ENCODE results near the gene C1QL2. TPM values are rescaled to one million over a fixed set of nuclear protein-coding genes. Genes with fewer than 3 reads are reported as not detected.

The C1QL2 gene
- total RNA-seq, 1 experiment from 2014 or later, result not detected

DNA sequence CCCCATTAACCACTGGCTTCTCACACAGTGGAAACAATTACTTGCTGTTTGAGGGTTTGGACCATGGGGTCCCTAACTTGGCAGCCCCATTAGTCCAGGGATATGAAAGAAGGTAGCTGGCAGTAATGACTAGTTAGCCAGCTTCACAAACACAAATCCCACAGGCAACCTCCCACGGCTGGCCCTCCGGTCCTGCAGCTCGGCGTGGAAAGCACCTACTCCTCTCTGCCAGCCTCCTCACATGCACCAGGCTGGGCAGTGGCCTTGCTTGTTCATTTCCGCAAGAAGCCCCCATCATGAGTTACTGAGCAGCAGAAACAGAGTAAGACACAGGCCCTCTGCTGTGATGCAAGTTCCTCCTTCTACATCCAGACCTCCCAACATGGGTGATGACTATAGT, 13.7 kb downstream of the C1QL2 start:
- no peak overlapping the region for H3K4me2 ChIP-seq (ENCODE audit: low read depth, low read length, poor library complexity, severe bottlenecking)

DNA sequence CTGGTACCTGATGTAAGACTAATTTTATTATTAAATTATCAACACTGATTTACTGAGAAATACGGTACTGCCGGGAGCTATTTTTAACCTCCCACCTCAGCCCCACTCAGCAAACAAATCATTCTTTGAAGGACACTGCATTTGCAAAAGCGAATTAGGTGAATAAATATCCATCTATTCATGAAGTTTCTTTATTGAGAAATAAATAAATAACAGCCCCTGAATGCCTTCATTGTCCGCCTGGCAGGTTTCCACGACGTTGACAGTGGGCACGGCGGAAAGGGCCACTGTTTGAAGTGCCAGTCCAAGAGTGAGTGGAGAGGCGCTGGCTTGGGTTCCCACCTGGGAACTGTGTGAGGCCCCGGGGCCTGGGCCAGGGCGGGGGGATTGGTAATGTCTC, 15.7 kb downstream of the C1QL2 start:
- no peak overlapping the region for H3K9ac ChIP-seq (ENCODE audit: low read length)
- H3K79me2 ChIP-seq (ENCODE audit: low read length), result no peaks in the 10 kb centered on the region
- H3K4me3 ChIP-seq (ENCODE audit: low read length), result no peak overlapping the region
- no peak overlapping the region for H2AFZ ChIP-seq (ENCODE audit: low read length)
- H4K20me1 ChIP-seq (ENCODE audit: insufficient read depth, low read depth, low read length), result no peaks in the 10 kb centered on the region
- H3K27me3 ChIP-seq (ENCODE audit: low read length), result no peaks in the 10 kb centered on the region
- H3K9me2 ChIP-seq (replicated peaks; ENCODE audit: insufficient read depth, low read length), result no peaks in the 10 kb centered on the region
- H3K4me2 ChIP-seq (ENCODE audit: low read depth, low read length, poor library complexity, severe bottlenecking), result no peak overlapping the region
- DNase-seq, result no peak
- no peak overlapping the region for H3K27ac ChIP-seq (ENCODE audit: low read length)
- no peaks in the 10 kb centered on the region for H3K36me3 ChIP-seq (ENCODE audit: insufficient read depth, low read length)
- no peaks in the 10 kb centered on the region for H3K4me1 ChIP-seq (ENCODE audit: low read length)
- H3K9me3 ChIP-seq (ENCODE audit: low read length), result no peaks in the 10 kb centered on the region

More for the DNA sequence above, 13.7 kb downstream of the C1QL2 start:
- Histone ChIP-seq H4K20me1 (ENCODE audit: insufficient read depth, low read depth, low read length) (no peaks in the 10 kb centered on the region), H2AFZ (ENCODE audit: low read length) (no peak overlapping the region), H3K9me3 (ENCODE audit: low read length) (no peaks in the 10 kb centered on the region), H3K36me3 (ENCODE audit: insufficient read depth, low read length) (no peaks in the 10 kb centered on the region), H3K27me3 (ENCODE audit: low read length) (no peaks in the 10 kb centered on the region), H3K4me1 (ENCODE audit: low read length) (no peaks in the 10 kb centered on the region), H3K9me2 (replicated peaks; ENCODE audit: insufficient read depth, low read length) (no peaks in the 10 kb centered on the region), H3K79me2 (ENCODE audit: low read length) (no peaks in the 10 kb centered on the region), H3K27ac (ENCODE audit: low read length) (no peak overlapping the region), H3K4me3 (ENCODE audit: low read length) (no peak overlapping the region), H3K9ac (ENCODE audit: low read length) (no peak overlapping the region)
- DNase-seq, result no peak

DNA sequence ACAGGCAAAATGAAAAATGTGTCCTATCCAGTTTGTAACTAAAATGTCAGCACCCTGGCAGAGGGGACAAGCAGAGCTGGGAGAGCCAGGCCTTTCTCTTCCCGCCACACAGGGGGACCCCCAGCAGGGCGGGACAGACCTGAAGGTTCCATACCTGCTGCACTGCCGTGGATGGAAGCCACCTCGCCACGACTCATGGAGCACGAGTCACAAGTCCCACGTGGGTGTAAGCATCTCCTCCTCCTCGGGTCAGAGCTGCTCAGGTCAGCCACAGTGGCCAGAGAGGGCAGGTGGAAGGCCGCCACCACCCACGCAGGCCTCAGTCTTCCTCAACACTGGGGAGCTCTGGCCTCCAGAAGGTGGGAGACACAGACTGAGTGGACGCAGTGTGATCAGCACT, 21.0 kb downstream of the C1QL2 start:
- no peaks in the 10 kb centered on the region for H3K4me1 ChIP-seq (ENCODE audit: low read length)
- H2AFZ ChIP-seq (ENCODE audit: low read length), result no peak overlapping the region

DNA sequence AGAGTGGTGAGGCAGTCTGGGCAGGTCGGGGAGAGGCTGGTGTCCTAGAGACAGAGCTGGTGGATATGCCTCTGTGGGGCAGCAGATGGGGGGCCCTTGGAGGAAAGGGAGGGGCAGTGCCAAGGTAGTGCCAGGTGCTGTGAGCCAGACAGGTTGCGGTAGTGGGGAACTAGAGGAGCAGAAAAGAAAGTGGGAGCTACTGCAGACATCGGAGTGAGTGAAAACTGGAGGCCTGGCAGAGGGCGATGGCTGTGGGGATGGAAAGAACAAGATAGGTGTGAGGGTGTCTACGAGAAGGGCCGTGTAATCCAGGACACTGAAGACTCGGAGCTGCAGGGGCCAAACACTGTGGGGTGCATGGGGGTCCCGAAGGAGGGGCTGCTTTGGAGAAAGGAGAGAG, 21.7 kb downstream of the C1QL2 start:
- Histone ChIP-seq H3K79me2 (ENCODE audit: low read length) (no peaks in the 10 kb centered on the region), H2AFZ (ENCODE audit: low read length) (no peak overlapping the region), H3K27ac (ENCODE audit: low read length) (no peak overlapping the region), H3K4me3 (ENCODE audit: low read length) (no peak overlapping the region), H3K4me2 (ENCODE audit: low read depth, low read length, poor library complexity, severe bottlenecking) (no peak overlapping the region), H3K4me1 (ENCODE audit: low read length) (no peaks in the 10 kb centered on the region), H4K20me1 (ENCODE audit: insufficient read depth, low read depth, low read length) (no peaks in the 10 kb centered on the region), H3K9me2 (replicated peaks; ENCODE audit: insufficient read depth, low read length) (no peaks in the 10 kb centered on the region), H3K27me3 (ENCODE audit: low read length) (no peaks in the 10 kb centered on the region), H3K9ac (ENCODE audit: low read length) (no peak overlapping the region), H3K36me3 (ENCODE audit: insufficient read depth, low read length) (no peaks in the 10 kb centered on the region), H3K9me3 (ENCODE audit: low read length) (no peaks in the 10 kb centered on the region)
- no peak for DNase-seq

More for the DNA sequence above, 21.0 kb downstream of the C1QL2 start:
- H3K9me3 ChIP-seq (ENCODE audit: low read length), result no peaks in the 10 kb centered on the region
- DNase-seq, result no peak
- H3K27me3 ChIP-seq (ENCODE audit: low read length), result no peaks in the 10 kb centered on the region
- no peak overlapping the region for H3K4me3 ChIP-seq (ENCODE audit: low read length)
- H3K9ac ChIP-seq (ENCODE audit: low read length), result no peak overlapping the region
- H4K20me1 ChIP-seq (ENCODE audit: insufficient read depth, low read depth, low read length), result no peaks in the 10 kb centered on the region
- no peaks in the 10 kb centered on the region for H3K9me2 ChIP-seq (replicated peaks; ENCODE audit: insufficient read depth, low read length)
- no peak overlapping the region for H3K4me2 ChIP-seq (ENCODE audit: low read depth, low read length, poor library complexity, severe bottlenecking)
- no peak overlapping the region for H3K27ac ChIP-seq (ENCODE audit: low read length)
- H3K79me2 ChIP-seq (ENCODE audit: low read length), result no peaks in the 10 kb centered on the region
- no peaks in the 10 kb centered on the region for H3K36me3 ChIP-seq (ENCODE audit: insufficient read depth, low read length)

DNA sequence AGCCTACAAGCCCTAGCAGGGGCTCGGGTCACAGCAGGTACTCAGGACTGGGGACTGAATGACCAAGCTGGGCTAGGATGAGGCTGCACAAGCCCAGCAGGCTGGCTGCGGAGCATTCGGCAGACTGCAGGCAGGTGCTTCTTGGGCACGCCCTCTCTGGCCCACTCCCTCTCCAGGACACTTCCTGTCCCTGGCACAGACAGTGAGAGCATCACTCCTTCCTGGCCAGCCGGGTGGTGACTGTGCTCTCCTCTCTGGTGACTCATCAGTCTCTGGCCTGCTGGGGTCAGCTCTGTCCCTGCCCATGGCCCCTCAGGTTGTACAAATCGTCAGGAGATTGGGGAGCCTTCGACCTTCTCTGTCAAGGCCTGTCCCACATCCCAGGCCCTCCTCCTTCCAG, 22.5 kb downstream of the C1QL2 start:
- H2AFZ ChIP-seq (ENCODE audit: low read length), result no peak overlapping the region
- no peaks in the 10 kb centered on the region for H3K4me1 ChIP-seq (ENCODE audit: low read length)
- H3K36me3 ChIP-seq (ENCODE audit: insufficient read depth, low read length), result no peaks in the 10 kb centered on the region
- no peaks in the 10 kb centered on the region for H3K9me3 ChIP-seq (ENCODE audit: low read length)
- H4K20me1 ChIP-seq (ENCODE audit: insufficient read depth, low read depth, low read length), result no peaks in the 10 kb centered on the region
- H3K79me2 ChIP-seq (ENCODE audit: low read length), result no peaks in the 10 kb centered on the region
- no peak overlapping the region for H3K4me3 ChIP-seq (ENCODE audit: low read length)
- no peak overlapping the region for H3K9ac ChIP-seq (ENCODE audit: low read length)
- no peaks in the 10 kb centered on the region for H3K9me2 ChIP-seq (replicated peaks; ENCODE audit: insufficient read depth, low read length)
- no peak overlapping the region for H3K27ac ChIP-seq (ENCODE audit: low read length)
- no peaks in the 10 kb centered on the region for H3K27me3 ChIP-seq (ENCODE audit: low read length)
- no peak for DNase-seq
- H3K4me2 ChIP-seq (ENCODE audit: low read depth, low read length, poor library complexity, severe bottlenecking), result no peak overlapping the region

DNA sequence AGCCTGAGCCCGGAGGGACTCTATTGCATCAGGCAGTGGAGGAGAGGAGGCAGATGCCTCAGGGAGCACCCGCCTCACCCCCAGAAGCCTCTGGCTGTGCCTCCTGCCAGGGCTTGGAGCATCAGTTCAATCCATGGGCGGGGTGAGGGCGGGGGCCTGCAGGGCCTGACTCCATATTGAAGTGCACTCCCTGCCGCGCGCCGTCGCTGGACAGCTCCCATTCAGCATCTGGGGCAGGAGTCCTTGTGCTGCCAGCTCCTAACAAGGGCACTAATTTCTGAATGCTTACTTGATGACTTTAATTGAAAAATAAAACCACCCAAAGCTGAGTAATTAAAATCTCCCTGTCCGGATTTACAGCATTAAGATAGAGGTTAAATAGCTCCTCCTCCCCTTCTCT, 23.8 kb downstream of the C1QL2 start:
- Histone ChIP-seq H3K9ac (ENCODE audit: low read length) (no peak overlapping the region), H3K4me2 (ENCODE audit: low read depth, low read length, poor library complexity, severe bottlenecking) (no peak overlapping the region), H2AFZ (ENCODE audit: low read length) (no peak overlapping the region), H3K4me3 (ENCODE audit: low read length) (no peak overlapping the region), H3K27me3 (ENCODE audit: low read length) (no peaks in the 10 kb centered on the region), H3K9me2 (replicated peaks; ENCODE audit: insufficient read depth, low read length) (no peaks in the 10 kb centered on the region), H3K4me1 (ENCODE audit: low read length) (no peaks in the 10 kb centered on the region), H3K9me3 (ENCODE audit: low read length) (no peaks in the 10 kb centered on the region), H3K27ac (ENCODE audit: low read length) (no peak overlapping the region), H3K36me3 (ENCODE audit: insufficient read depth, low read length) (no peaks in the 10 kb centered on the region), H4K20me1 (ENCODE audit: insufficient read depth, low read depth, low read length) (peaks cover 3% of the 10 kb centered on the region; the same call in 1 of the 2 replicates), H3K79me2 (ENCODE audit: low read length) (no peaks in the 10 kb centered on the region)
- no peak for DNase-seq

DNA sequence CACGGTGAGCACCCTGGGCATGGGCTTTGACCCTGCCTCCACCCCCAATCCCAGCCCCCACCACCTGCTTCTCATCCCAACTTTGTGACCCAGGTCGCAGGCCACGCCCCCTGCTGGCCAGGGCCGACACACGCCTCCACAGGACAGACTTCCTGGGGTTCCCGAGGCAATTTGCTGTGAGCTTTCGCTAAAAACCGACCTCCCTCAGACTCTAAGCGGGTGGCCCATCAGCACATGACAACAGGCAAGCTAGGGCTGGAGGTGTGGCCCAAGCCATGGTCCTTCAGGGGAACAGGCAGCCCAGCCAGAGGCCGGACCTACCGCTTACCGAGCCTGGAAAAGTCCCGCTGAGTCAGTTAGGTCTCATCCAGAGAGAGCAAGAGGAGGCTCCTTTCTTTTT, 31.9 kb downstream of the C1QL2 start:
- Histone ChIP-seq H3K4me2 (ENCODE audit: low read depth, low read length, poor library complexity, severe bottlenecking) (no peak overlapping the region), H3K27ac (ENCODE audit: low read length) (no peak overlapping the region), H3K4me3 (ENCODE audit: low read length) (no peak overlapping the region), H3K4me1 (ENCODE audit: low read length) (no peaks in the 10 kb centered on the region), H3K9me2 (replicated peaks; ENCODE audit: insufficient read depth, low read length) (no peaks in the 10 kb centered on the region), H2AFZ (ENCODE audit: low read length) (no peak overlapping the region), H3K9ac (ENCODE audit: low read length) (no peak overlapping the region), H3K79me2 (ENCODE audit: low read length) (no peaks in the 10 kb centered on the region), H4K20me1 (ENCODE audit: insufficient read depth, low read depth, low read length) (peaks cover 3% of the 10 kb centered on the region; the same call in 1 of the 2 replicates), H3K36me3 (ENCODE audit: insufficient read depth, low read length) (no peaks in the 10 kb centered on the region), H3K27me3 (ENCODE audit: low read length) (no peaks in the 10 kb centered on the region), H3K9me3 (ENCODE audit: low read length) (no peaks in the 10 kb centered on the region)
- peak; percentile 72 for DNase-seq

DNA sequence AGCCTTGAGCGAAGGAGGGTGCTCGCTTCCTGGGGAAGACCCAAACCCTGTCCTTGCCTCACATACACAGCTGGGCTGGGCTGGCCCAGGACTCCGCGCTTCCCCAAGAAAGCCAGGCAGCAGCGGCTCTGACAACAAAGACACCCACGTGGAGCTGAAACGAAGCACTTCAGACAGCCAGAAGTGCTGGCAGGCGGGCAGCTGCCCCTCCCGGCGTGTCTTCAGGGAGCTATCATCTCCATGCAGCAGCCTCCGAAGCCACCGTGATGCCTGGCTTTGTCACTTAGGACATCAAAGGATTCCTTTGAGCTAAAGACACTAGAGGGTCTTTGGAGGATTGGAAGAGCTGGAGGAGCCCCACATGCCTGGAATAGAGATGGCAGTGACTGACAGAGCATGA, 35.2 kb downstream of the C1QL2 start:
- H3K27ac ChIP-seq (ENCODE audit: low read length), result no peak overlapping the region
- H2AFZ ChIP-seq (ENCODE audit: low read length), result no peak overlapping the region
- no peaks in the 10 kb centered on the region for H3K4me1 ChIP-seq (ENCODE audit: low read length)
- no peak overlapping the region for H3K4me2 ChIP-seq (ENCODE audit: low read depth, low read length, poor library complexity, severe bottlenecking)
- no peaks in the 10 kb centered on the region for H3K9me3 ChIP-seq (ENCODE audit: low read length)
- no peaks in the 10 kb centered on the region for H3K36me3 ChIP-seq (ENCODE audit: insufficient read depth, low read length)
- H3K79me2 ChIP-seq (ENCODE audit: low read length), result no peaks in the 10 kb centered on the region
- no peak overlapping the region for H3K4me3 ChIP-seq (ENCODE audit: low read length)
- H4K20me1 ChIP-seq (ENCODE audit: insufficient read depth, low read depth, low read length), result no peaks in the 10 kb centered on the region
- DNase-seq, result no peak
- H3K27me3 ChIP-seq (ENCODE audit: low read length), result no peaks in the 10 kb centered on the region
- H3K9ac ChIP-seq (ENCODE audit: low read length), result no peak overlapping the region
- H3K9me2 ChIP-seq (replicated peaks; ENCODE audit: insufficient read depth, low read length), result no peaks in the 10 kb centered on the region

DNA sequence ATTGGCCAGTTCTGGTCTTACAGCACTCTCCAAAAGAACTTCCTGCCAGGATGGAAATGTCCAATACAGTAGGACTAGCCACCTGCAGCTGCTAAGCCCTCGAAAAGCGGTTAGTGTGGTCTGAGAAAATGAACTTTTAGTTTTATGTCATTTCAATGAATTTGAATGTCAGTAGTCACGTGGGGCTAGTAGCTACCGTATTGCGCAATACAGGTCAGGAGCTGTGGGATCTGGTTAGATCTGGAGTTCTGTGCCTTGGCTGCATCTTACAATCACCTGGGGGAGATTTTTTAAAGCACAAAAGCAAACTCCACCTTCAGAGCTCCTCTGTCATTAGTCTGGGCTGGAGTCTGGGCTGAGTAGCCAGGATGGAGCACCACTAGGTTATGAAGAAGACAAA, 35.9 kb downstream of the C1QL2 start:
- Histone ChIP-seq H3K27ac (ENCODE audit: low read length) (no peak overlapping the region), H3K9me2 (replicated peaks; ENCODE audit: insufficient read depth, low read length) (no peaks in the 10 kb centered on the region), H4K20me1 (ENCODE audit: insufficient read depth, low read depth, low read length) (no peaks in the 10 kb centered on the region), H3K27me3 (ENCODE audit: low read length) (no peaks in the 10 kb centered on the region), H3K9ac (ENCODE audit: low read length) (no peak overlapping the region), H3K36me3 (ENCODE audit: insufficient read depth, low read length) (no peaks in the 10 kb centered on the region), H2AFZ (ENCODE audit: low read length) (no peak overlapping the region), H3K4me3 (ENCODE audit: low read length) (no peak overlapping the region), H3K9me3 (ENCODE audit: low read length) (no peaks in the 10 kb centered on the region), H3K79me2 (ENCODE audit: low read length) (no peaks in the 10 kb centered on the region), H3K4me1 (ENCODE audit: low read length) (no peaks in the 10 kb centered on the region), H3K4me2 (ENCODE audit: low read depth, low read length, poor library complexity, severe bottlenecking) (no peak overlapping the region)
- no peak for DNase-seq

Measured in Karpas-422 (cell line).